ENCODE results near the gene PARP15.

Gene PARP15

GRCh38 chr3:122536632-122537001, 40.8 kb upstream of the PARP15 start:
- DNase-seq (ENCODE audit: low read depth) = no peak
- TF ChIP-seq CTCF (IDR thresholded peaks at IDR 0.05; ENCODE audit: low read depth, low read length) = no peak
- no peak for TF ChIP-seq MAX (IDR thresholded peaks at IDR 0.05; ENCODE audit: low read depth, low read length)
- TF ChIP-seq POLR2A (IDR thresholded peaks at IDR 0.05; ENCODE audit: extremely low read depth, insufficient read length) = no peak
- no peak for TF ChIP-seq MYC (IDR thresholded peaks at IDR 0.05; ENCODE audit: low read depth, low read length)
- no peak overlapping the region for H3K4me3 ChIP-seq (ENCODE audit: low read depth, low read length)

GRCh38 chr3:122538956-122539490, 38.4 kb upstream of the PARP15 start:
- TF ChIP-seq POLR2A (IDR thresholded peaks at IDR 0.05; ENCODE audit: extremely low read depth, insufficient read length) (no peak), MAX (IDR thresholded peaks at IDR 0.05; ENCODE audit: low read depth, low read length) (no peak), MYC (IDR thresholded peaks at IDR 0.05; ENCODE audit: low read depth, low read length) (no peak), CTCF (IDR thresholded peaks at IDR 0.05; ENCODE audit: low read depth, low read length) (no peak)
- peak; percentile 30 for DNase-seq (ENCODE audit: low read depth)
- no peak overlapping the region for H3K4me3 ChIP-seq (ENCODE audit: low read depth, low read length)

DNA sequence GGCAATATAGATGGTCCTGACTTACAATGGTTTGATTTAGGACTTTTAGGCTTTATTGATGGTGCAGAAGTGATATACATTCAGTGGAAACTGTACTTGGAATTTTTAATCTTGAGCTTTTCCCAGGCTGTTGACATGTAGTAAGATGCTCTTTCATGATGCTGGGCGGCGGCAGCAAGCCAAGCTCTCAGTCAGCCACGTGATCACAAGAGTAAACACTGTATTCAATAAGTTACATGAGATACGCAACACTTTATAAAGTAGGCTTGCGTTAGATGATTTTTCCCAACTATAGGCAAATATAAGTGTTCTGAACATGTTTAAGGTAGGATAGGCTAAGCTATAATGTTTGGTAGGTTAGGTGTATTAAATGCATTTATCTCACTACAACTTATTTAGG, 31.3 kb upstream of the PARP15 start:
- DNase-seq (ENCODE audit: low read depth) = no peak
- no peak overlapping the region for H3K4me3 ChIP-seq (ENCODE audit: low read depth, low read length)
- TF ChIP-seq MYC (IDR thresholded peaks at IDR 0.05; ENCODE audit: low read depth, low read length) = no peak

DNA sequence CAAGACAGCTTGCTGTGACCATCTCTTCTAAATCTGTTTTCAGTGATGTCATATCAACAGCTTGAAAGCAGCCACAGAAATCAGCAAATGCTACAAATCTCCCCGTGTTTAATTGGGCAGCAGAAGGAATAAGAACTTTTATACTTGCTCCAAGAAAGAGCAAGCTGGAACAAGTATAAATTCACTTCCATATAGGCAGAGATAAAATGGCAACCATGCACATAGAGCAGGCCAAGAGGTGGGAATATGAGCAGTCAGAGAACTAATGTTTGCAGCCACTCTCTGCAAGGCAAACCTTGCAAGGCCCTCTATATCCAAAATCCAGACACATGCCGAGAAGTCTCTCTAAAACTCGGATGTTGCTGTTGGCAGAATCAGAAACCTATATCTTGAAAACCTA, 29.4 kb upstream of the PARP15 start:
- TF ChIP-seq MYC (IDR thresholded peaks at IDR 0.05; ENCODE audit: low read depth, low read length) = no peak
- TF ChIP-seq MAX (IDR thresholded peaks at IDR 0.05; ENCODE audit: low read depth, low read length) = no peak
- no peak for TF ChIP-seq POLR2A (IDR thresholded peaks at IDR 0.05; ENCODE audit: extremely low read depth, insufficient read length)
- no peak for TF ChIP-seq CTCF (IDR thresholded peaks at IDR 0.05; ENCODE audit: low read depth, low read length)
- no peak for DNase-seq (ENCODE audit: low read depth)

GRCh38 chr3:122548619-122549018, 28.8 kb upstream of the PARP15 start:
- no peak for TF ChIP-seq POLR2A (IDR thresholded peaks at IDR 0.05; ENCODE audit: extremely low read depth, insufficient read length)
- DNase-seq (ENCODE audit: low read depth) = no peak
- H3K4me3 ChIP-seq (ENCODE audit: low read depth, low read length) = no peak overlapping the region

More for the DNA sequence above, 29.4 kb upstream of the PARP15 start:
- H3K4me3 ChIP-seq (ENCODE audit: low read depth, low read length) = no peak overlapping the region

- no peak for DNase-seq (ENCODE audit: low read depth)
- no peak for TF ChIP-seq CTCF (IDR thresholded peaks at IDR 0.05; ENCODE audit: low read depth, low read length)
- no peak for TF ChIP-seq MYC (IDR thresholded peaks at IDR 0.05; ENCODE audit: low read depth, low read length)
- no peak for TF ChIP-seq MAX (IDR thresholded peaks at IDR 0.05; ENCODE audit: low read depth, low read length)
- TF ChIP-seq POLR2A (IDR thresholded peaks at IDR 0.05; ENCODE audit: extremely low read depth, insufficient read length) = no peak
- H3K4me3 ChIP-seq (ENCODE audit: low read depth, low read length) = no peak overlapping the region
Observed at GRCh38 chr3:122553171-122553570, 24.3 kb upstream of the PARP15 start.

DNA sequence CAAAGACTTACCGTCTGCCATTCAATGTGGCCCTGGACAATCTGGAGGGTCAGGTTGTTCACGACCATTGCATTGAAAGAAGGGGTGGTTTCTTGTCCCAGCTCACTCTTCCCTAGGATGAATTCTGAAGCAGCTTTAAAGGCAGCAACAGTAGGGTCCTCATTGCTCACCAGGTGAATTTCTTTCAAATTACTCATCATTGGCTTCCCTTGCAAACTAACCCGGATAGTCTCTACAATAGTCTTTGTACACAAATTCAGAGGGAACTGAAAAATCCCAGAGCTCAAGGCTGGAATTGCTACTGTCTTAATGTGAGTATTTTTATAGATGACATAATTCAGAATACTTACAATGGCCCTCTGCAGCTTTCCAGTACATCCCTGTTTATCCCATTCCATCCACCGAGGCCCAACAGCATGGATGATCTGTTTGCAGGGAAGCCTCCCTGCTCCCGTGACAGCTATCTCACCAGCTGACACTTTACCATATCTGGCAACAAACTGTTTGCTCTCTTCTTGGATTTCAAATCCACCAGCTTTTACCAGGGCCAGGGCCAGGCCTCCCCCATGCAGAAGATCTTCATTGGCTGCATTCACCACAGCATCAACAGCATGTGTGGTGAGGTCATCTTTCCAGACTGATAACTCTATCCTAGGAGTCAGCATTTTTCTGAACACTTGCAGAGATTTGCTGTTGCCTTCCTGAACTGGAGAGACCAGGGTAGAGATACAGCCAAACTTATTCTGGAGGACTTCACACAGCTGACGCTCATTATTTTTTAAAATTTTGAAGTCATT, 22.0 kb upstream of the PARP15 start:
- TF ChIP-seq MYC (IDR thresholded peaks at IDR 0.05; ENCODE audit: low read depth, low read length) (no peak), POLR2A (IDR thresholded peaks at IDR 0.05; ENCODE audit: extremely low read depth, insufficient read length) (no peak)
- DNase-seq (ENCODE audit: low read depth) = no peak
- H3K4me3 ChIP-seq (ENCODE audit: low read depth, low read length) = no peak overlapping the region
